ENCODE data around the gene IMPDH1.
"Not testable (repeated sequence)": the region's sequence is repeated elsewhere in the genome, so short reads cannot be mapped to it uniquely, and the experiment has no call there.

The IMPDH1 gene

DNA sequence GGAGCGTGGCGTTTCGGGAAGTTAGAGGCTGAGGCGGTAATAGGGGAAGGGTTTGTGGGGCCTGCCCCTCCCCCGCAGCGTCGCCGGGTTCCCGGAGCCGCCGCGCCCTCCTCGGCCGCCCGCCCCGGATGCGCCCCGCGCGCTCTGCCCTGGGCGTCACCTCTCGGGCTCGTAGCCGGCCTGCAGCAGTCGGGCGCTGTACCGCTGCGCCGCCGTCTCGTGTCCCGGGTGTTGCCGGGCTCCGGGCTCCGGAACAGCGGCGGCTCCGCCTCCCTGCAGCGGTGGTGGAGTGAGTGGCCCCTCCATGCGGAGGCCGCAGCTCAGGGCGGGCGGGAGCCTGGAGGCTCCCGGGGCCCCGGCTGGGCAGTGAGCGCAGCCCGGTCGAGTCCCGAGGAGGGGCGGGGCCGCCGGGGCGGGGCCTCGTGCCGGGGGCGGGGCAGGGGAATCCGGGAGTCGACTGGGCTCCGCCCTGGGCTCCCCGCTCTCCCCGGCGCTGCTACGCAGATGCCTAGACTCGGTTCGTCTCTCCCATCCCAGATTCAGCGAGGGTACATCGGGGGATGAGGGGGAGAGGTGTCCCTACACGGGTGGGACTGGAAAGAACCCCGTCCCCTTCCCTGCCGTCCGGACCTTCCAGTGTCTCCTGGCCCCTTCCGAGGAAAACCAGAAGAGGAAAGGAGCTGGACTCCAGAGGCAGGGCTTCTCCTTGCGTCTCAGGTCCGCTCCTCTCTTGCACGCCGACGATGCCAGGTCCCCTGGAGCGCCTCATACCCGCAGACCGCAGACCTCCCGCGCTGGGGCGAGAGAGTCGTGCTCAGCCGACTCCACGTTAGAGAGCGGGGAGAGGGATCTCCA, at the start of gene IMPDH1:
TSS of gene IMPDH1 (minus strand) at position 387 of the 855 bp plus-strand sequence. CDS start at position 306, 81 bp downstream.
- Histone ChIP-seq H3K36me3 (ENCODE audit: insufficient read depth, low read length) (no peaks in the 10 kb centered on the region), H3K27me3 (ENCODE audit: insufficient read depth, low read length) (0 out of 2 replicates have a peak, but pooled peaks cover 4% of the 10 kb centered on the region), H3K79me2 (ENCODE audit: control insufficient read depth, insufficient read depth, low read length, unreplicated experiment) (peaks cover 5% of the 10 kb centered on the region), H2AFZ (ENCODE audit: low read length, unreplicated experiment) (peak within 1 kb of the TSS; percentile 97), H3K4me1 (ENCODE audit: control insufficient read depth, insufficient read depth, low read length, unreplicated experiment) (peaks cover 9% of the 10 kb centered on the region), H3K27ac (ENCODE audit: low read depth, low read length) (no peak within 1 kb of the TSS), H3K4me3 (ENCODE audit: low read depth, low read length) (peak within 1 kb of the TSS; percentile 87)

- Histone ChIP-seq H3K4me1 (ENCODE audit: control insufficient read depth, insufficient read depth, low read length, unreplicated experiment) (peaks cover 31% of the 10 kb centered on the region), H2AFZ (ENCODE audit: low read length, unreplicated experiment) (no peak overlapping the region), H3K27me3 (ENCODE audit: insufficient read depth, low read length) (no peaks in the 10 kb centered on the region), H3K27ac (ENCODE audit: low read depth, low read length) (no peak overlapping the region), H3K4me3 (ENCODE audit: low read depth, low read length) (no peak overlapping the region), H3K36me3 (ENCODE audit: insufficient read depth, low read length) (peaks cover 7% of the 10 kb centered on the region; the same call in 1 of the 2 replicates), H3K79me2 (ENCODE audit: control insufficient read depth, insufficient read depth, low read length, unreplicated experiment) (peaks cover 44% of the 10 kb centered on the region)
These were observed 49.7 kb upstream of the IMPDH1 start for GRCh38 chr7:128459394-128459878.

DNA sequence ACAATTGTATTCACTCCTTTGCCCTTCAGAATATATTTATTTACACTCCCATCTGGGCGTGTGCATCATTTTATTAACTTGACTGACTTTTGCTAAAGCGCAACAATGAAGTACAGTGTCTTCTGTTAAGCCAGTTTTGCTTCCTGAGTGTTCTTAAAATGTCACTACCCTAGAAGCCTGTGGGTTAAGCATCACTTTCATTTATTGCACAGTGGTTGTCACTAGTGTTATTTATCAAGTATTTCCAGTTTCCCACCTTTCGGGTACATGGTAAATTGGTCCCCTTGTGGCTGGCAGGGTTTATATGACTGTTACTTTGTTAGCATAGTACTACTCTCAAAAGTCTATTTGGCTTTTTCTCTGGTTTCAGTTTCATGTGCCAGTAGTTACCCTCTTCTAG, 49.2 kb upstream of the IMPDH1 start:
- peaks cover 36% of the 10 kb centered on the region for H3K4me1 ChIP-seq (ENCODE audit: control insufficient read depth, insufficient read depth, low read length, unreplicated experiment)
- H3K27ac ChIP-seq (ENCODE audit: low read depth, low read length): no peak overlapping the region
- peaks cover 7% of the 10 kb centered on the region; the same call in 1 of the 2 replicates for H3K36me3 ChIP-seq (ENCODE audit: insufficient read depth, low read length)
- peaks cover 44% of the 10 kb centered on the region for H3K79me2 ChIP-seq (ENCODE audit: control insufficient read depth, insufficient read depth, low read length, unreplicated experiment)
- no peak overlapping the region for H2AFZ ChIP-seq (ENCODE audit: low read length, unreplicated experiment)
- no peaks in the 10 kb centered on the region for H3K27me3 ChIP-seq (ENCODE audit: insufficient read depth, low read length)
- H3K4me3 ChIP-seq (ENCODE audit: low read depth, low read length): peak overlapping the region; percentile 100

DNA sequence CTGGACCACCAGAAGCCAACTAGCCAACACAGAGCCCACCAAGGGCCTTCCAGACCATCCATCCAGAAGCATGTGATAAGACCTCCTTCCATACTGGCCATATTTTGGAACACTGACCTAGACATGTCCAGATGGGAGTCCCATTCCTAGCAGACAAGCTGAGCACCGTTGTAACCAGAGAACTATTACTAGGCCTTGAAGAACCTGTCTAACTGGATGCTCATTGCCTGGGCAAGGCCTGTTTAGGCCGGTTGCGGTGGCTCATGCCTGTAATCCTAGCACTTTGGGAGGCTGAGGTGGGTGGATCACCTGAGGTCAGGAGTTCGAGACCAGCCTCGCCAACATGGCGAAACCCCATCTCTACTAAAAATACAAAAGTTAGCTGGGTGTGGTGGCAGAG, 47.6 kb upstream of the IMPDH1 start:
- H2AFZ ChIP-seq (ENCODE audit: low read length, unreplicated experiment); H3K36me3 ChIP-seq (ENCODE audit: insufficient read depth, low read length); H3K27ac ChIP-seq (ENCODE audit: low read depth, low read length); H3K27me3 ChIP-seq (ENCODE audit: insufficient read depth, low read length): not testable (repeated sequence)
- peak overlapping the region; percentile 100 for H3K4me3 ChIP-seq (ENCODE audit: low read depth, low read length)
- peaks cover 40% of the 10 kb centered on the region for H3K4me1 ChIP-seq (ENCODE audit: control insufficient read depth, insufficient read depth, low read length, unreplicated experiment)
- H3K79me2 ChIP-seq (ENCODE audit: control insufficient read depth, insufficient read depth, low read length, unreplicated experiment): peaks cover 44% of the 10 kb centered on the region

DNA sequence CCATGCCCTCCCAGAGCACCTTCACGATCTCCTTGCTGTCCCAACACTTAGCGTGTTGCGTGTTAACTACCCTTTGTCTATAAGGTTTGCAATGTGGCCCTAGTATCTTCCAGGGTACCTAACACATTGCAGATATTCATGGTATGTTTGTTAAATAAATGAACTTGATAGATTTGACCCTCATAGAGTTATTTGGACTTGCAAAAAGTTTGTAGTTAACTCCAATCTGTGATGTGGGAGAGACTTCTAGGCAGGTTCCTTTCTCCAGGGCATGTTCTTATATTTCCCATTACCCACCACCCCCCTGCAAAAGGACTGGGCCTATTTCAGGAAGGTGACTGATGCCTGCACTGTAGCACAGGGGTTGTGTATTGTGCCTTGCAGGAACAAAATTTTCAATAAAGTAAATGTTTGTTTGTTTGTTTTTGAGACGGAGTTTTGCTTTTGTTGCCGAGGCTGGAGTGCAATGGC, 46.5 kb upstream of the IMPDH1 start:
- Histone ChIP-seq H3K79me2 (ENCODE audit: control insufficient read depth, insufficient read depth, low read length, unreplicated experiment) (peaks cover 44% of the 10 kb centered on the region), H3K4me1 (ENCODE audit: control insufficient read depth, insufficient read depth, low read length, unreplicated experiment) (peaks cover 40% of the 10 kb centered on the region), H3K36me3 (ENCODE audit: insufficient read depth, low read length) (peaks cover 7% of the 10 kb centered on the region; the same call in 1 of the 2 replicates)

GRCh38 chr7:128455543-128456254, 45.9 kb upstream of the IMPDH1 start, which contains the start of gene HILPDA:
Gene HILPDA, plus strand, starts transcription at chr7:128455878. Its CDS starts 1,391 bp downstream, at chr7:128457269.
- H3K36me3 ChIP-seq (ENCODE audit: insufficient read depth, low read length): peaks cover 7% of the 10 kb centered on the region; the same call in 1 of the 2 replicates
- H3K79me2 ChIP-seq (ENCODE audit: control insufficient read depth, insufficient read depth, low read length, unreplicated experiment): peaks cover 44% of the 10 kb centered on the region
- peaks cover 40% of the 10 kb centered on the region for H3K4me1 ChIP-seq (ENCODE audit: control insufficient read depth, insufficient read depth, low read length, unreplicated experiment)
- H3K4me3 ChIP-seq (ENCODE audit: low read depth, low read length): peak within 1 kb of the TSS; percentile 100
- H3K27ac ChIP-seq (ENCODE audit: low read depth, low read length): peak within 1 kb of the TSS; percentile 93
- H2AFZ ChIP-seq (ENCODE audit: low read length, unreplicated experiment): peak within 1 kb of the TSS; percentile 97
- no peaks in the 10 kb centered on the region for H3K27me3 ChIP-seq (ENCODE audit: insufficient read depth, low read length)

More for the DNA sequence above, 46.5 kb upstream of the IMPDH1 start:
- Histone ChIP-seq H3K27me3 (ENCODE audit: insufficient read depth, low read length) (no peaks in the 10 kb centered on the region), H3K27ac (ENCODE audit: low read depth, low read length) (peak overlapping the region; percentile 24; the same call in 1 of the 2 replicates), H2AFZ (ENCODE audit: low read length, unreplicated experiment) (peak overlapping the region; percentile 29), H3K4me3 (ENCODE audit: low read depth, low read length) (peak overlapping the region; percentile 100)

DNA sequence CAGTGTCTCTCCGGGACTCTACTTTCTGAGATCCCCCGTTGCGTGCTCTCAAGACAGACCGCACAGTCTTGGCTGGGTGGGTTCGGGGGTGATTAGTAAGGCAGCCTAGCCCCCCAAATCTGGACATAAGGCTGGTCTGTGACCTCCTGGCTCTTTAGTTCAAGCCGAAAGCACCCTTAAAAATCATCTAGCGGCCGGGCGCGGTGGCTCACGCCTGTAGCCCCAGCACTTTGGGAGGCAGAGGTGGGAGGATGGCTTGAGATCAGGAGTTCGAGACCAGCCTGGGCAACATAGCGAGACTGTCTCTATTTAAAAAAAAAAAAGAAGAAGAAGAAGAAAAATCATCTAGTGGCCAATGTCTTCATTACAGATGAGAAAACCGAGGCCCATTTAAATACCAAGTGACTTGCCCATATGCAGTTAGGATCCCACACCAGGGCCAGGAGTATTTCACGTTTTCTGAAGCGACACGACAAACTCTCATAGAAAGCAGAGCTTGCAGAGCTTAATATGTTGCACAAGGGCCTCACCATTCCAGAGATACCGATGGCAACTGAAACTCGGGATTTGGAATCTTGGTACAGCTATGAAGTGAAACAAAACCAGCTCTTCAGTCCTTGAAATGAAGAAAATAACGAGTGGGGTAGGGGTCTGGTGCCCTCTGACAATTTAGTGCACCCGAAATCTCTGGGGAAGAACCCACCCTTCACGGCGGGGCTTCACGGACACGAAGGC, 45.2 kb upstream of the IMPDH1 start:
- H3K27me3 ChIP-seq (ENCODE audit: insufficient read depth, low read length): no peaks in the 10 kb centered on the region
- H3K4me1 ChIP-seq (ENCODE audit: control insufficient read depth, insufficient read depth, low read length, unreplicated experiment): peaks cover 40% of the 10 kb centered on the region
- peak overlapping the region; percentile 93 for H3K27ac ChIP-seq (ENCODE audit: low read depth, low read length)
- H3K79me2 ChIP-seq (ENCODE audit: control insufficient read depth, insufficient read depth, low read length, unreplicated experiment): peaks cover 42% of the 10 kb centered on the region
- peak overlapping the region; percentile 97 for H2AFZ ChIP-seq (ENCODE audit: low read length, unreplicated experiment)
- peaks cover 7% of the 10 kb centered on the region; the same call in 1 of the 2 replicates for H3K36me3 ChIP-seq (ENCODE audit: insufficient read depth, low read length)
- H3K4me3 ChIP-seq (ENCODE audit: low read depth, low read length): peak overlapping the region; percentile 100

DNA sequence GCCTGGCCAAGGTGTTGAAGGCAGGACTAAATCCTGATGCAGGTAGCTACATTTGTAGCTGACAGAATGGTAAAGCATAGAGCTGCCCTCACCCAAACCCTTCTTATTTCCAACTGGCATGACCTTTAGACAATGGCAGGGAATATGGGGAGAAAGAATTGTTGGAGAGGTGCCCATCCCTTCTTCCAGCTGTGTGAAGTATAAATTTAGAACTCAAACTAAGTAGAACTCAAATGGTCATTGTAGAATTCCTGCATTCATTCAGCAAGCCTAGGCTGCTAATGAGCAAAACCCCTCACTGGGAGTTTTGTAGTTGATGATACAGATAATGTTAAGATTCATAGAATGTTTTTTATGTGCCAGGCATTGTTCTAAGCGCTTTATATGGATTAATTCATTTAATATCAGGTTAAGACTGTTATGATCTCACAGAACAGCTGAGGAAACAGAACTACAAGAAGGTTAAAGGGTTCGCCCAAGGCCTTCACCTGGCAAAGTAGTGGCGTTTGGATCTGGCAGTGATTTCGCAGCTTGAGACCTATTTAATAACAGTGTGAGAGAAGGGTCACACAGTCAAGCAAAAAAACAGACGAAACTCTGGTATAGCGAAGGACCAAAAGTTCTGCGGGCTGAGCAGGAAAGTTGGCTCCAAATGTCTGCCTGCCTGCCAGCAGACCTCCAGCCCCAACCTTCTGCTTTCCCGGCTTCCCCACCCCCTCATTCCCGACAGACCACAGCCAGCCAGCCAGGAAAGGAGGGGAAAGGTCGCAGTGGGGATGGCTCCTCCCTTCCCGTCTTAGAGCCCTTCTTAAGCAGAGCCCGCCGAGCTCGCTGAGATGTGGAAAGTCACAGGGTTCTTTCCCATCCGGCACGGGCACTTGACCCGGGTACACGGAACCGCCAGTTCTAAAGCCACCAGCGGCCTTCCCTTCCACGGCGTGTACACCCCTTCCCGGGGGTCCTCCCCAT, 44.3 kb upstream of the IMPDH1 start:
- H3K4me3 ChIP-seq (ENCODE audit: low read depth, low read length): peak overlapping the region; percentile 100
- peaks cover 7% of the 10 kb centered on the region; the same call in 1 of the 2 replicates for H3K36me3 ChIP-seq (ENCODE audit: insufficient read depth, low read length)
- peaks cover 34% of the 10 kb centered on the region for H3K79me2 ChIP-seq (ENCODE audit: control insufficient read depth, insufficient read depth, low read length, unreplicated experiment)
- H3K27me3 ChIP-seq (ENCODE audit: insufficient read depth, low read length): no peaks in the 10 kb centered on the region
- peak overlapping the region; percentile 93 for H3K27ac ChIP-seq (ENCODE audit: low read depth, low read length)
- peaks cover 40% of the 10 kb centered on the region for H3K4me1 ChIP-seq (ENCODE audit: control insufficient read depth, insufficient read depth, low read length, unreplicated experiment)
- peak overlapping the region; percentile 97 for H2AFZ ChIP-seq (ENCODE audit: low read length, unreplicated experiment)

- Histone ChIP-seq H3K27ac (ENCODE audit: low read depth, low read length) (no peak overlapping the region), H3K36me3 (ENCODE audit: insufficient read depth, low read length) (peaks cover 7% of the 10 kb centered on the region; the same call in 1 of the 2 replicates), H3K4me3 (ENCODE audit: low read depth, low read length) (no peak overlapping the region), H3K79me2 (ENCODE audit: control insufficient read depth, insufficient read depth, low read length, unreplicated experiment) (peaks cover 18% of the 10 kb centered on the region), H3K4me1 (ENCODE audit: control insufficient read depth, insufficient read depth, low read length, unreplicated experiment) (peaks cover 26% of the 10 kb centered on the region), H2AFZ (ENCODE audit: low read length, unreplicated experiment) (no peak overlapping the region), H3K27me3 (ENCODE audit: insufficient read depth, low read length) (no peaks in the 10 kb centered on the region)
These were observed 42.8 kb upstream of the IMPDH1 start for GRCh38 chr7:128452552-128452951.

All from ACC112 (cell line).